ENCODE data around the gene MAPK7. TPM values are rescaled to one million over a fixed set of nuclear protein-coding genes. Genes with fewer than 3 reads are reported as not detected.
"Not testable (repeated sequence)": the region's sequence is repeated elsewhere in the genome, so short reads cannot be mapped to it uniquely, and the experiment has no call there.

Gene MAPK7
- total RNA-seq, 4 donors from 2014 or later, result 15.3 to 112 (median 48.3) TPM

DNA sequence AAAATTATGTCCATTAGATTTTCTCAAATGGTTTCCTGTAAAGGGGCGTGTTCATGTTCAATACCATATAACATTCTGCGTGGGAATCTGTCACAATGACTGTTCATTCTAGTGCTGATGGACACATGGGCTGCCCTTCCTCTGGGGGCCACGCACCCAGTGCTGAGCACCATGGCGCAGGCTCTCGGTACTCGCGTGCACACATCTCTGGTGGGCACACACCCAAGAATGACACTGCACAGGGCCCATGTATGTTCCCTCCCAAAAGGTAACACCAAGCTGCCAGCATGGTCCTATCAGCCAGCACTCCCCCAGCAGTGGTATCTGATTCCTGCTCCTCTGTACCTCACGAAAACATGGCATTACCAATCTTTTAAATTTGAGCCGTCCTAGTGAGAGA is 29.5 kb upstream of the MAPK7 start:
- Histone ChIP-seq H3K27ac (no peak overlapping the region), H3K9me3 (no peaks in the 10 kb centered on the region), H3K4me1 (peaks cover 9 to 38% (median 18%) of the 10 kb centered on the region in 4 donors), H3K36me3 (no peaks in the 10 kb centered on the region), H3K27me3 (no peaks in the 10 kb centered on the region), H3K4me3 (no peak overlapping the region)
- TF ChIP-seq POLR2A (IDR thresholded peaks at IDR 0.05) (no peak), EP300 (IDR thresholded peaks at IDR 0.05; ENCODE audit: low read depth) (no peak), POLR2AphosphoS5 (IDR thresholded peaks at IDR 0.05) (no peak)
- in situ Hi-C loops (cut with MboI; ENCODE audit: low pct_ligation_motif_present in 1 of 4, low pct_unique_long_range_greater_than_20kb in 1 of 4, low sequenced_read_pairs in 3 of 4), result no loop called here
- WGBS, 2 donors (ENCODE audit: low coverage in 1 of 2), result 87 to 90% methylated on average over 4 to 9 of the region's 9 CpGs
- no peak for DNase-seq
- intact Hi-C loops (cut with DNase I; ENCODE audit: low total_unique reads), result no loop called here

DNA sequence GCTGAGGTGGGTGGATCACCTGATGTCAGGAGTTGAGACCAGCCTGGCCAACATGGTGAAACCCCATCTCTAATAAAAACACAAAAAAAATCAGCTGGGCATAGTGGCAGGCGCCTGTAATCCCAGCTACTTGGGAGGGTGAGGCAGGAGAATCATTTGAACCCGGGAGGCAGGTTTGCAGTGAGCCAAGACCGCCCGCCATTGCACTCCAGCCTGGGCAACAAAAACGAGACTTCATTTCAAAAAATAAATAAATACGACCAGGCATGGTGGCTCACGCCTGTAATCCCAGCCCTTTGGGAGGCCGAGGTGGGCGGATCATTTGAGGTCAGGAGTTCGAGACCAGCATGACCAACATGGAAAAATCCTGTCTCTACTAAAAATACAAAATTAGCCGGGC is 24.9 kb upstream of the MAPK7 start:
- intact Hi-C loops (cut with DNase I; ENCODE audit: low total_unique reads); H3K9me3 ChIP-seq; H3K4me3 ChIP-seq; DNase-seq; H3K36me3 ChIP-seq; H3K4me1 ChIP-seq; H3K27me3 ChIP-seq; H3K27ac ChIP-seq: not testable (repeated sequence)
- in situ Hi-C loops (cut with MboI; ENCODE audit: low pct_ligation_motif_present in 1 of 4, low pct_unique_long_range_greater_than_20kb in 1 of 4, low sequenced_read_pairs in 3 of 4), result loop anchor here in 3 of 4 donors (25.0 kb wide), 2 partner anchors 284 to 409 kb away; partner anchors contain the start of gene ALDH3A2 (in 1 of the 3)
- 81 to 90% methylated on average over 8 to 11 of the region's 11 CpGs for WGBS, 2 donors (ENCODE audit: low coverage in 1 of 2)

DNA sequence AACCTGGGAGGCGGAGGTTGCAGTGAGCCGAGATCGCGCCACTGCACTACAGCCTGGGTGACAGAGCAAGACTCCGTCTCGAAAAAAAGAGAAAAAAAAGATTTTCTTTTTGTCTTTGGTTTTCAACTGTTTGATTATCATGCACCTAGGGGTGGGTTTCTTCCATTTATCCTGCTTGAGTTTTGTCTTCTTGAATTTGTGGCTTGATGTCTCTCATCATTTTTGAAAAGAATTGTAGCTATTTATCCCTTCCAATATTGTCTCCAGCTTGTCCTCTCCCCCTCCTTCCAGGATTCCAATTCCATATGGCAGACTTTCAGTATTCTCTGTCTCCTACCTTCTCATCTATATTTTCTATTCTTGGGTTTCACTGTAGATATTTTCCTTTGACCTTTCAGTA is 23.6 kb upstream of the MAPK7 start:
- intact Hi-C loops (cut with DNase I; ENCODE audit: low total_unique reads), result no loop called here
- no peak overlapping the region for H3K27ac ChIP-seq
- in situ Hi-C loops (cut with MboI; ENCODE audit: low pct_ligation_motif_present in 1 of 4, low pct_unique_long_range_greater_than_20kb in 1 of 4, low sequenced_read_pairs in 3 of 4), result loop anchor here in 3 of 4 donors (25.0 kb wide), 2 partner anchors 283 to 408 kb away; partner anchors contain the start of gene ALDH3A2 (in 1 of the 3)
- no peaks in the 10 kb centered on the region for H3K9me3 ChIP-seq
- no peaks in the 10 kb centered on the region for H3K27me3 ChIP-seq
- H3K4me1 ChIP-seq, result no peaks in the 10 kb centered on the region
- DNase-seq, result no peak
- TF ChIP-seq POLR2AphosphoS5 (IDR thresholded peaks at IDR 0.05) (no peak), EP300 (IDR thresholded peaks at IDR 0.05; ENCODE audit: low read depth) (no peak), POLR2A (IDR thresholded peaks at IDR 0.05) (no peak)
- TF ChIP-seq, protein P1, sequence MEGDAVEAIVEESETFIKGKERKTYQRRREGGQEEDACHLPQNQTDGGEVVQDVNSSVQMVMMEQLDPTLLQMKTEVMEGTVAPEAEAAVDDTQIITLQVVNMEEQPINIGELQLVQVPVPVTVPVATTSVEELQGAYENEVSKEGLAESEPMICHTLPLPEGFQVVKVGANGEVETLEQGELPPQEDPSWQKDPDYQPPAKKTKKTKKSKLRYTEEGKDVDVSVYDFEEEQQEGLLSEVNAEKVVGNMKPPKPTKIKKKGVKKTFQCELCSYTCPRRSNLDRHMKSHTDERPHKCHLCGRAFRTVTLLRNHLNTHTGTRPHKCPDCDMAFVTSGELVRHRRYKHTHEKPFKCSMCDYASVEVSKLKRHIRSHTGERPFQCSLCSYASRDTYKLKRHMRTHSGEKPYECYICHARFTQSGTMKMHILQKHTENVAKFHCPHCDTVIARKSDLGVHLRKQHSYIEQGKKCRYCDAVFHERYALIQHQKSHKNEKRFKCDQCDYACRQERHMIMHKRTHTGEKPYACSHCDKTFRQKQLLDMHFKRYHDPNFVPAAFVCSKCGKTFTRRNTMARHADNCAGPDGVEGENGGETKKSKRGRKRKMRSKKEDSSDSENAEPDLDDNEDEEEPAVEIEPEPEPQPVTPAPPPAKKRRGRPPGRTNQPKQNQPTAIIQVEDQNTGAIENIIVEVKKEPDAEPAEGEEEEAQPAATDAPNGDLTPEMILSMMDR (IDR thresholded peaks at IDR 0.05), result no peak
- no peak overlapping the region for H3K4me3 ChIP-seq
- H3K36me3 ChIP-seq, result no peaks in the 10 kb centered on the region
- 80 to 85% methylated on average over 6 of the region's 6 CpGs for WGBS, 2 donors (ENCODE audit: low coverage in 1 of 2)

DNA sequence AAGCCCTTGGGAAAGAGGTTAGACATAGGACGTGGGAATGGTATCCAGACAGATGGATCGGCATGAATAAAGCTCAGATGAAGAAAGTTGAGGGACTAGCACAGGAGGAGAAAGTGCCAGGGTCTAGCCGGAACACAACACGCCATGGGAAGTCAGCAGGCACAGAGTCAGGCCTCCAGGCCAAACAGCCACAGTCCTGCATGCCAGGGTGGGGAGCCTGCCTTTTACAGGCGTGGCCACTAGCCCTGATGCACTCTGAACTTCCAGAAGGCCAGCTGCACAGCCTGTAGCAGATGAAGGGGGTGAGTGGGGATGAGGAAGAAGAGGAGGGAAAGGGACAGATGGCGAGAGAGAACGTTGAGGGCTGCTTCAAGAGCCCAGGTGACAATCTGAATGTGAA is 20.9 kb upstream of the MAPK7 start:
- H3K27ac ChIP-seq, result no peak overlapping the region
- H3K36me3 ChIP-seq, result no peaks in the 10 kb centered on the region
- 82 to 83% methylated on average over 2 to 7 of the region's 7 CpGs for WGBS, 2 donors (ENCODE audit: low coverage in 1 of 2)
- intact Hi-C loops (cut with DNase I; ENCODE audit: low total_unique reads), result no loop called here
- H3K9me3 ChIP-seq, result no peaks in the 10 kb centered on the region
- H3K4me1 ChIP-seq, result peaks cover 8 to 9% (median 8%) of the 10 kb centered on the region in 4 donors
- in situ Hi-C loops (cut with MboI; ENCODE audit: low pct_ligation_motif_present in 1 of 4, low pct_unique_long_range_greater_than_20kb in 1 of 4, low sequenced_read_pairs in 3 of 4), result loop anchor here in 3 of 4 donors (25.0 kb wide), 2 partner anchors 280 to 405 kb away; partner anchors contain the start of gene ALDH3A2 (in 1 of the 3)
- TF ChIP-seq, protein P1 (IDR thresholded peaks at IDR 0.05), result no peak
- TF ChIP-seq POLR2AphosphoS5 (IDR thresholded peaks at IDR 0.05) (no peak), EP300 (IDR thresholded peaks at IDR 0.05; ENCODE audit: low read depth) (no peak), POLR2A (IDR thresholded peaks at IDR 0.05) (no peak)
- no peaks in the 10 kb centered on the region for H3K27me3 ChIP-seq
- no peak for DNase-seq
- no peak overlapping the region for H3K4me3 ChIP-seq

DNA sequence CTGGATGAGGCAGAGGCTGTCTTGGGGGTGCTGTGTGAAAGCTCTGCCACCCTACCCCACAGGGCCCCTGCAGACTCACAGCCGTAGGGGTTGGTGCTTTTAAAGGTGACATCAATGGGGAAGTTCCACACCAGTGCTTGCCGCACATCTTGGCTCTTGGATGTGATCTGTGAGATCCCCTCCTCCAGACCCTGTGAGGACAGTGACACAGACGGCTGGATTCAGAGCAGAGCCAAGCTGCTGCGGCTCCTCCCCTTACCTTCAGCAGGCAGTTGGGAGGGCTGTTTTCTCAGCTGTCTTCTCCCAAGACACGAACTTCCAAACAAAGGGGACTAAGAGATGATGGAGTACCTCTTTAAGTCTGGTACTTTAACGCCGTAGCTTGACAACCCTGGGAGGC is 20.5 kb upstream of the MAPK7 start:
- in situ Hi-C loops (cut with MboI; ENCODE audit: low pct_ligation_motif_present in 1 of 4, low pct_unique_long_range_greater_than_20kb in 1 of 4, low sequenced_read_pairs in 3 of 4) (loop anchor here in 3 of 4 donors (25.0 kb wide), 2 partner anchors 280 to 405 kb away; partner anchors contain the start of gene ALDH3A2 (in 1 of the 3)), intact Hi-C loops (cut with DNase I; ENCODE audit: low total_unique reads) (no loop called here)
- Histone ChIP-seq H3K36me3 (no peaks in the 10 kb centered on the region), H3K9me3 (no peaks in the 10 kb centered on the region), H3K27ac (no peak overlapping the region), H3K27me3 (no peaks in the 10 kb centered on the region), H3K4me3 (no peak overlapping the region), H3K4me1 (peaks cover 8 to 9% (median 8%) of the 10 kb centered on the region in 4 donors)
- TF ChIP-seq, protein P1 (IDR thresholded peaks at IDR 0.05), result no peak
- no peak for TF ChIP-seq POLR2AphosphoS5 (IDR thresholded peaks at IDR 0.05)
- TF ChIP-seq EP300 (IDR thresholded peaks at IDR 0.05; ENCODE audit: low read depth), result no peak
- no peak for TF ChIP-seq POLR2A (IDR thresholded peaks at IDR 0.05)
- DNase-seq, result no peak
- 86% methylated on average over 7 of the region's 7 CpGs; no CpG with 5 or more reads in 1 of the 2 donors for WGBS, 2 donors (ENCODE audit: low coverage in 1 of 2)

Data from transverse colon (tissue), 4 donors.